Suppressor macrophage treated with lipopolysaccharide for 1 hour (primary cell): Measurements from ENCODE around the gene SAMMSON.
A peak's percentile ranks its signal among the peaks of the same experiment; 100 is the strongest.

ENCODE experiments used
- DNase-seq, 3 donors: peaks; one replicate each; pipeline ENCODE4 v3.0.0-alpha.2; 2020 to 2022

SAMMSON gene

GRCh38 chr3:70094197-70094596 lies 94.7 kb downstream of the SAMMSON start:
- DNase-seq: no peak

GRCh38 chr3:70095260-70095659 lies 95.7 kb downstream of the SAMMSON start:
- DNase-seq: no peak

GRCh38 chr3:70096376-70097066 lies 97.0 kb downstream of the SAMMSON start:
- peak in 1 of 3 donors; percentile 21 for DNase-seq

DNA sequence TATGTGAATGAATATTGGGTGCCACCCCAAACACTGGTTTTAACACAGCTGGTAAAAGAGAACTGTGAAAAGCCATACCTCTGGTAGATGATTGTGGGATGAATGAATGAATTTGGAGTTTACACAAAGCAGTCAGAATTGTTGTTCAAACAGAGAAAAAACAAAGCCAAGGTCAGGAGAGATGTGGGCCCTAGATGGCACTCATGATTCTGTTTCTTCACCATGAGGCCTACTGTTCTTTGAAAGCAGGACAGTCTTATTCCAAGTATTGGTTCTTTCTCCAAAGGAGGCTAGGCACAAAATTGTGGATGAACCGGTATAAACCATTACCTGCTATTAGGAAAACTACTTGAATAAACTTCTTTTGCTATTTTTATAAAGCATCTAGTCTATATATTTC lies 97.6 kb downstream of the SAMMSON start:
- DNase-seq: no peak

- peak; percentile 59 to 70 (median 60) for DNase-seq
Observed at GRCh38 chr3:70108072-70108471, 108.5 kb downstream of the SAMMSON start.

DNA sequence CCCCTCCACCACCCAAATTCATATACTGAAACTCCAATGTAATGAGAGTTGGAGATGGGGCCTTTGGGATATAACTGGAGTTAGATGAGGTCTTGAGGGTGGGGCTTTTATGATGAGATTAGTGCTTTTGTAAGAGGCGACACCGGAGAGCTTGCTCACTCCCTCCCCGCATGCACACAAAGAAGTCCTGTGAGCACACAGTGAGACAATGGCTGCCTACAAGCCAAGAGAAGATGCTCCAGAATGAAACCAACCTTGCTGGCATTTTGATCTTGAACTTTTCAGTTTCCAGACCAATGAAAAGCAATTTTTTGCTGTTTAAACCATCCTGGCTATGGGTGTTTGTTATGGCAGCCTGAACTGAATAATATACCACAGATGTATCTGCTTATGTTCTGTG lies 109.0 kb downstream of the SAMMSON start:
- no peak for DNase-seq

DNA sequence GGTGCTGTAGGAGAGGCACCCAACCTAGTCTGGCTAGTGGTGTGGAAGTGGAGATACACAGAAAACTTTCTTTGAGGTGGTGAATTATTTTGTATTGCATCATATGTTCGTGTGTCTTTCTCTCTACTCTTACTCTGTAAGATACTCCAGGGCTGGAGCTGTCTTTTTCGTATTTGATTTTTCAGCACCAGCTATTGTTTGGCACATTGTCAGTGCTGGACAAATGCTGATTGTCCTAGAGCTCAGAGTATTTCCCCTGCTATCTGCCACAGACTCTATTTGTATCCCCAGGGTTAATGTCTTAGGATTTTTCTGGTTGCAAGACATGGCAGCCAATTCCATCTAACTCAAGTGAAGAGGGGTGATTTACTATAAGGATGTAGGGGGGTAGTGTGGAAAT lies 110.5 kb downstream of the SAMMSON start:
- no peak for DNase-seq

GRCh38 chr3:70111411-70111810 lies 111.9 kb downstream of the SAMMSON start:
- DNase-seq: peak; percentile 6 to 71 (median 66)

- DNase-seq: no peak
Observed at GRCh38 chr3:70112751-70113150, 113.2 kb downstream of the SAMMSON start.

DNA sequence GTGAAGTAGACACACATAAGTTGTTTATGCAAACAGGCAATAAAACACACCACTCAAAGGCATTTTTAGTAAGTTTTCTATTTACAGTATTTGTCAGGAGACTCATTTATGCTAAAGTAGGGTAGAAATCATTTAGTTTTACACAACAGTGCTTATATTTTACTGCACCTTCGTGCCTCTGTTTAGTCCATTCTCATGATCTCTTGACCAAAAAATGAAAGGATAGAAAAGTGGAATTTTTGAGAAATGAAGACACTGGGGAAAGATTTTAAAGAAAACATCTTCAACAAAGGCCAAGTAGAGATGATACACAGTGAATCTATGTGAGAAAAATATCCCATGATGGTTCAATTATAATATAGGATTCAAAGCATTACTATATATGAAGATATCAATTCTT lies 114.9 kb downstream of the SAMMSON start:
- no peak for DNase-seq

DNA sequence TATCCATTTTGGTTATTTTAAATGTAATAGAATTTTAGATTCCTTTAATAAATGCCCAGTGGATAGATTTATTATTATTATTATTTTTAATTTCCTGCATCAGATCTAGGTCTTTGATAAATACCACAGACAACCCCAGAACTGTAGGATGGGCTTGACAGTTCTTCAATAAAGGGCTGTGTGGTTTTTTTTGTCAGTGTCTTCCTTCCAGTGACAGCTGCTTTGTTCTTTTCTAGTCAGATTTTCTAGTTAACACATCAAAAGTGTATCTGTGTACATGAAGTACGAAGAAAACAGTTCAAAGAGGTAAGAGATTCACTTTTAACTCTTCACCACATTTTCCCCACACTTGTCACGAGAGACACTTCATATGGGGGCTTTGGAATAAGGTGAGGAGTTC lies 120.3 kb downstream of the SAMMSON start:
- DNase-seq: no peak
